Ramos (cell line): ENCODE measurements around the gene TRIM61.
"Not testable (repeated sequence)": the region's sequence is repeated elsewhere in the genome, so short reads cannot be mapped to it uniquely, and the experiment has no call there.

Source experiments
- in situ Hi-C: fragments of 300-500 bp; cut with MboI; formaldehyde crosslinking; loops from one replicate; pipeline ENCODE4 v1.14.3; 2022; ENCODE audit warnings: low sequenced_read_pairs; ENCODE audit not compliant: unreplicated experiment

The TRIM61 gene

DNA sequence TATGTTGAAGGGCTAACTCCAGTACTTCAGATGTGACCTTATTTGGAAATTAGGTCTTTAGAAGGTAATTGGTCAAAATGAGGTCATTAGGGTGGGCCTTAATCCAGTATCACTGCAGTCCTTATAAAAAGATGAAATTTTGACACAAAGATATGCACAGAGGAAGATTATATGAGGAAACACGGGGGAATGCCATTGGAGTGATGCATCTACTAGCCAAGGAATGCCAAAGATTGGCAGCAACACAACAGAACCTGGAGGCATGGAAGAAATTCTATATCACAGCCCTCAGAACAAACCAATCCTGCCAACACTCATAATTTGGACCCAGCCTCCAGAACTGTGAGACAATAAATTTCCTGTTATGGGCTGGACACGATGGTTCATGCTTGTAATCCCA, 17.6 kb downstream of the TRIM61 start:
- in situ Hi-C loops: no loop called here

DNA sequence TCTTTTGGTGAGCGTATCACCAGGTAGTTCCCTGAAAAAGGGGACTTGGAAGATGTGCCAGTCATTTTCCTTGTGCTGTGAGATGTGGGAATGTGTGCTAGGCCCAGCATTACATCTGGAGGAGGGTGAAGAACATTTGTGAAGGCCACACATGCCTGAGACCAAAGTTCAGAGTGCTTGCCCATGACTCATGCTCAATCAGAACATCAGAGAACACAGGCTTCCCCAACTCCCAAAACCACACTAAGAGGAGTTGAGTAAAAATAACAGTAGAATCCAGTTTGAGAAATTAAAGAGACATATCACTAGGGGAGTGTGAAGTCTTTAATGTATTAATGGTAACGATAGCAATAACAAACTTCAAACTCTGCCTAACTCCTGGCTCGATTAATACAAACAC, 18.0 kb downstream of the TRIM61 start:
- in situ Hi-C loops: not testable (repeated sequence)

DNA sequence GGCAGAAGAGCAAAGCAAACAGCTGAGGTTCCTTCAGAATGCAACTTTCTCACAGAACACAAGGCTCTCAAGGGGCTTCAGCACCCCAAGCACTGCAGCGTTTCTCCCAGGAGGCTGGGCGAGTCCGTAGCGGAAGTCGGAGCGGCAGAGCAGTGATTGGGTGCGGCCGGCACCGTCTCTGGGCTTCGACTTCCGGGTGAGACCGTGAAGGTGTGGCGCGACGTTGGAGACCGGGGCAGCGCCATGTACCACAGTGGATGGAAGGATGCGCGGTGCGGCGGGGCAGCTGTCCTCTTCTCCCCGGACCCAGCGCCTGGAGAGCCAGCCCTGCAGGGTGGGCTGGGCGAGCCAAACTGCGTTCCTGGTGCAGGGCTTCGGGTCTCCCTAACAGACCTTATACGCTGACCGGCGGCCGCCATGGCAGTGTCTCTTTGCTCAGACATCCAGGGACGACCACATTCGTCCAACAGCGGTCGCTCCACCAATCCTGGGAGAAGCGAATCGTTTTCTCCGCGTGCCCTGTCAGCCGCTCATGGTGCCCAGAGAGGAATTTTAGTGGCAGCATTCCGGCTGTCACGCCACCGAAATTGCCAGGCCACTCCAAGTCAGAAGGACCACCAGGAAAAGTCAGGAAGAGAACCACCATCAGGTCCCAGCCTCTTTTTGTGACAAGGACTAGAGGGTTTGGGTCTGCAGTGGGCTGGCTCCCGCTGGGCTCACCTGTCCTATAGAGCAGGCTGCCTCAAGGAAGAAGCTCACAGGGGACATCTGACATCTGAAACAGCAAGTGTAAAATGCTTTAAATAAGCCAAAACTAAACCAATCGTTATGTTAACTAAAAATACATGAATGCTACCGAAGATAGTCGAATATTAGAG, 20.5 kb downstream of the TRIM61 start:
- in situ Hi-C loops: no loop called here

DNA sequence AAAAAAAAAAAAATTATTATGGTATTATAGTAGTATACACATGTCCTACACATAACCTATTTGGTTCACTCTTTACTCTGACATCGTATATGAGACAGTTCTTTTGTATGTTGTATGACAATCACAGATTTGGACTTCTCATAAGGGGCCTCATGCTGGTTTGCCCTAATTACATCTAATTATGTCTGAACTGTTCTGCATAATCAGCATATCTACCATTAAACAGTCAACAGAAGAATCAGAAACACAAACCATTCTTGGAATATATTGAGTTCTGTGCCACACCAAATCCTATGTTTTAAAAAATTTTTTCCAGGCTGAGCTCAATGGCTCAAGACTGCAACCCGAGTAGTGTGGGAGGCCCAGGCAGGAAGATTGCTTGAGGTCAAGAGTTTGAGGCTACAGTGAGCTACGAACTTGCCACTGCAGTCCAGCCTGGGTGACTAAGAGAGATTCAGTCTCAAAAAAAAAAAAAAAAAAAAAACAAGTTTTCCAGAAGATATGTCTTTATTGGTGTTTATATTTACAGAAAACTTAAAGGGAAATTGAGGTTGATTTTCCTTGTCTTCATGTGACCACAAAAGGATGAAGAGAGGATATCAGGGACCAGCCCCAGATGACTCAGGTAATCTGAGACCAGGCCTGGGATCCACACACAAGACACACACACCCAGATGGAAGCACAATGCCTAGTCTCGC, 22.2 kb downstream of the TRIM61 start:
- in situ Hi-C loops: no loop called here

DNA sequence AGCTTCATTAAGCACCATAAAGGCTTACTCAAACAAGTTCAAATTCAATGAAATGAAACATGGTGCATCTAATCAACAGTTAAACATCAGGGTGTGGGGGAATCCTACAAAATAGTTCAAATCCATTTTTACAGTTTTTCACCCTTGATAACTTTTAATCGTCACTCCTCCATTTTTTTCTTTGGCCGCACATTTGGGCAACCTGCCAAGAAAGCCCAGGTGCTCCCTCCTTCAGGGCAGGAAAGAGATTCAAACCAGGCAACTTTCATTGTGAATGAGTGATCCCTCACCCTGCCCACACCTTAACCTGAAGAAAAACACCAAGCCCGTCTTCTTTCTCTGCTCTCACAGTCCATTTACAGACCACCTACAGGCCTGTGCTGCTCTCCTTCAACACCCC, 24.9 kb downstream of the TRIM61 start:
- in situ Hi-C loops: no loop called here

DNA sequence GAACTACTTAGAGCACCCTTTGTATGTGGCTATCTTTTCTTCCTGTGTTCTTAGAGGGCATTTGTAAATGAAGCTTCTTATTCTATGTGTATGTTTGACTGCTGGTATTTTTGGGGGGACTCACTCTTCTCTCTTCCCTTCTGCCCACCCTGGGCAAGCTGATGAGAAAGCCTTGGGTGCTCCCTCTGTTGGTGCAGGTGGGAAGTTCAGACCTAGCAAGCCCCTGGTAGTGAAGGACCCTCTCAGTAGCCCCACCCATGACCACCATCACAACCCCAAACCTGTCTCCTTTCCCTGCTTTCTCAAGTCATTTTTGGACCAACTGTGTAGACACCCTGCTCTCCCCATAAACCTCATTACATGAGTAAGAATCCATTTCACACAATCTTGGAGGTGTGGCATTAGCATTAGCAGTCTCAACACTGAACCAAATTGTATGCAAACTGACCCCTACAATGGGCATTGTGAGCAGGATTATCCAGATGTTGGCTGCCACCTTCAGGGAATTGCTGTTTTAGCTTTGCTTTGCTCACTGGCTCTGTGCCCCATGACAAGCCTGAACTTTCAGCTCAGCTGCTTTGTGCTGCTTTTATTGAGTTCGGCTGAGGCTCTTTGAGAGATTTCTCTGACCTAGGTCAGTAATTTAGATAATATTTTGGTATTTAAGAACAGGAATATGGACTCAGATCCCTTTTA, 27.9 kb downstream of the TRIM61 start:
- in situ Hi-C loops: no loop called here

DNA sequence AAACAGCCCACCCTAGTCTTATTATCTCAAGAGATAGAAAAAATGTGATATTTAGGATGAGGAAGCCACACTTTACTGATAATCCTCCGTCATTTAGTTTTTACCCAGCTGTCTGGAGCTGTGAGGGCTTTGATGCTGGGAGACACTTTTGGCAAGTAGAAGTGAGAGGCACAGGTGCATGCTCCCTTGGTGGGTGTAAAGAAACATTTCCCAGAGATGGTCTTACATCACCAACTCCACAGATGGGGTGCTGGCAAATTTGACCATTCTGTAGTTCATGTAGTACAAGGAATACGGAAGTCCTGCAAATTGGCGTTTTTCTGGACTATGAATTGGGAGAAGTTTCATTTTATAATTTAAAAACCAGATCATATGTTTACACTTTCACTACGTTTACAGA, 28.5 kb downstream of the TRIM61 start:
- in situ Hi-C loops: no loop called here

DNA sequence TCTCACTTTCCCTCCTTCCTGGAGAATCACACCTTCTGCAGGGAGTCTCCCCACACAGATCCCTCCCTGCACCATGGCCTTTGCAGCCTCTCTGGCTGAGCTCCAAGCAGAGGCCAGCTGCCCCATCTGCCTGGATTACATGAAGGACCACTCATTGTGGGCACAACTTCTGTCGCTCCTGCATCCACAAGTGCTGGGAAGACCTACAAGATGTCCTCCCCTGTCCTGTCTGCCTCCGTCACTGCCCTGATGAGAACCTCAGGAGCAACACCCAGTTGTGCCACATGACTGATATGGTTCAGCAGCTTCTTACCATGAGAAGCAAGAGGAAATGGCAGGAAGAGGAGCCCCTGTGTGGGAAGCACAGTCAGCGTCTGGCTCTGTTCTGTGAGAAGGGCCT, 29.5 kb downstream of the TRIM61 start:
- in situ Hi-C loops: not testable (repeated sequence)

DNA sequence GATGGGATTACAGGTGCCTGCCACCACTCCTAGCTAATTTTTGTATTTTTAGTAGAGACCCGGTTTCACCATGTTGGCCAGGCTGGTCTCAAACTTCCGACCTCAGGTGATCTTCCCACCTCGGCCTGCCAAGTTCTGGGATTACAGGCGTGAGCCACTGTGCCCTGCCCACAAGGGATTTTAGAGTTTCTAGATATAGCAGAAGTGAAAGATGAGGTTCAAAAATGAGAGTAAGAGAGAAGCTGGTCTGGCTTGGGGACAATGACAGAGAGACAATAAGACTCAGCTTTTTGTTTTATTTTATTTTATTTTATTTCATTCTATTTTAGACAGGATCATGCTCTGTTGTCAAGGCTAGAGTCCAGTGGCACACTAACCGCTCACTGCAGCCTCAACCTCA, 30.6 kb downstream of the TRIM61 start:
- in situ Hi-C loops: no loop called here

DNA sequence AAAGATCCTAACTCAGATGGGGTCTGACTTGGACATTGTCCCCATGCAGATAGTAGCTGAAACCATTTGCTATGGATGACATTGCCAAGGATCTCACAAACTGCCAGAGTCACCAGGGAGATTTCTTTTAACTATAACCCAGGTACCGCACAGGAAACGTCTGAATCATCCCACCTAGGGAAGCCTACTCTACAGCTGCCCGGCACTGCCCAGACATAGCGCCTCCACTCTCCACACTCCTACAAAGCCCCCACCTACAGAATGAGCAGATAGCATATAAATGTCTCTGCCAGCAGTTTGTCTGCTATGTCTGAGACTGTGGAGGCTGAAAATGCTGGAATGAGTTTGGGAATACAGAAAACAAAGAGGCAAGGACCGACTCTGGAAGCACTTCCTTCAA, 32.3 kb downstream of the TRIM61 start:
- in situ Hi-C loops: no loop called here

DNA sequence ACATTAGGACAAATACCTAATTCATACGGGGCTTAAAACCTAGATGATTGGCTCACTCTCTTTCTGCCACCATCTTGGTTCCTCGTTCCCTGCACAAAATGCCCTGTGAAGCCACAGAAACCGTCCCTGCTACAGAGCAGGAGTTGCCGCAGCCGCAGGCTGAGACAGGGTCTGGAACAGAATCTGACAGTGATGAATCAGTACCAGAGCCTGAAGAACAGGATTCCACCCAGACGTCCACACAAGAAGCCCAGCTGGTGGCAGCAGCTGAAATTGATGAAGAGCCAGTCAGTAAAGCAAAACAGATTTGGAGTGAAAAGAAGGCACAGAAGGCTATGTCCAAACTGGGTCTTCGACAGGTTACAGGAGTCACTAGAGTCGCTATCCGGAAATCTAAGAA, 34.3 kb downstream of the TRIM61 start:
- in situ Hi-C loops: no loop called here

DNA sequence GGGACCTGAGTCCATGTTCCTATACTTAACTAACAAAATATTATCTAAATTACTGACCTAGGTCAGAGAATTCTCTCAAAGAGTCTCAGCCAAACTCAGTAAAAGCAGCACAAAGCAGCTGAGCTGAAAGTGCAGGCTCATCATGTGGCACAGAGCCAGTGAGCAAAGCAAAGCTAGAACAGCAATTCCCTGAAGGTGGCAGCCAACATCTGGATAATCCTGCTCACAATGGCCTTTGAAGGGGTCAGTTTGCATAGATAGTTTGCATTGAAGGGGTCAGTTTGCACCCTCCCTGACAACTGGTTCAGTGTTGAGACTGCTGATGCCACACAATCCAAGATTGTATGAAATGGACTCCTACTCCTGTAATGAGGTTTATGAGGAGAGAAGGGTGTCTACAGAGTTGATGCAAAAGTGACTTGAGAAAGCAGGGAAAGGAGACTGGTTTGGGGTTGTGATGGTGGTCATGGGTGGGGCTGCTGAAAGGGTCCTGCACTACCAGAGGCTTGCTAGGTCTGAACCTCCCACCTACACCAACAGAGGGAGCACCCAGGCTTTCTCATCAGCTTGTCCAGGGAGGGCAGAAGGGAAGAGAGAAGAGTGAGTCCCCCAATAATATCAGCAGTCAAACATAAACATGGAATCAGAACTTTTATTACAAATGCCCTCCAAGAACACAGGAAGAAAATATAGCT, 39.7 kb downstream of the TRIM61 start:
- in situ Hi-C loops: no loop called here

DNA sequence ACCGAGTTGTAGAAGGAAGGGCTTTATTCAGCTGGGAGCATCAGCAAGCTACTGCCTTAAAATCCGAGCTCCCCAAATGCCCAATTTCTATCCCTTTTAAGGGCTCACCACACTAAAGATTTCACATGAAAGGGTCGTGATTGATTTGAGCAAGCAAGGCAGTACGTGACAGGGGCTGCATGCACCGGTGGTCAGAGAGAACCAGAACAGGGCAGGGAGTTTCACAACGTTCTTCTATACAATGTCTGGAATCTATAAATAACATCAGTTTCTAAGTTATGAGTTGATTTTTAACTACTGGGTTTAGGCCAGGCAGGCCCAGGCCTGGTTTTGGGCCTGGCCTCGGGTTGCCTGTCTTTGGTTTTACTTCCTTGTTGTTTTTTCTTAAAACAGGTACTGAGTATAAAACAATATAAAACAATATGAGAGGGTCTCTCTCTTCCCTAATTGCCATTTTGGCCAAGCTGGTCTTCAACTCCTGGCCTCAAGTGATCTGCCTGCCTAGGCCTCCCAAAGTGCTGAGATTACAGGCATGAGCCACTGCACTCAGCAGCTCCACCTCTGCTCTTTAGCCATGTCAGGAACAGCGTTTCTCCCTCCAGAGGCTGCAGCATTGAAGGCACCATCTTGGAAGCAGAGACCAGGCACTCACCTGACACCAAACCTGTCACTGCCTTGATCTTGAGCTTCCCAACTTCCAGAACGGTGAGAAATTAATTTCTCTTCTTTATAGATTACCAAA, 41.4 kb downstream of the TRIM61 start:
- in situ Hi-C loops: not testable (repeated sequence)

DNA sequence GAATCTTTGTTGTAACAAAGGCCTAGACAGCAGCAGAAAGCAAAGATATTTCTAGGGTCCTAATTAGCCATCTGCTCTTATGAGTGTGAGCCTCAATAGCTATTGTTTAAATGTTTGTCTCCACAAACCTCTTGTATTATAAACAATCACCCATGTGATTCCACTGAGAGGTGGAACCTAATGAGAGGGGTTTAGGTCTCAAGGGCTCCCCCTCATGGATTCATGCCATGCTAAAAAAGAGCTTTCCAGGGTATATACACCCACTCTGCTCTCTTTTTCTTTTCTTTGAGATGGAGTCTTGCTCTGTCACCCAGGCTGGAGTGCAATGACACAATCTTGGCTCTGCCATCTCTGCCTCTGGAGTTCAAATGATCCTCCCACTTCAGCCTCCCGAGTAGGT, 42.1 kb downstream of the TRIM61 start:
- in situ Hi-C loops: no loop called here

DNA sequence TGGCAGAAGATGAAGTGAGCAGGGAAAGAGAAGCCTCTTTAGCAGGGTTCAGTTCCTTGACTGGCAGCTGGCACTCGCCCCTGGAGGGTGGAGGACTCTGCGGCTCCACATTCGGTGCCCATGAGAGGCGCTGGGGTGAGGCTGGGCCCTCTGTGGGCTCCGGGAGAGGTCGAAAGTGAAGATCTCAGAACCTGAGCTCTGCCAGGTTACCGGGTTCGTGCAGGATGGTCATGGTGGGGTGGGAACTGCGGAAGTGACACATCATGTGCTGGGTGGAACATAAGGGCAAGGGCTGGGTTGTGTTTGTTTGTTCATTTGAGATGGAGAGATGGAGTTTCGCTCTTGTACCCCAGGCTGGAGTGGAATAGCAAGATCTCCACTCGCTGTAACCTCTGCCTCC, 44.2 kb downstream of the TRIM61 start:
- in situ Hi-C loops: no loop called here

DNA sequence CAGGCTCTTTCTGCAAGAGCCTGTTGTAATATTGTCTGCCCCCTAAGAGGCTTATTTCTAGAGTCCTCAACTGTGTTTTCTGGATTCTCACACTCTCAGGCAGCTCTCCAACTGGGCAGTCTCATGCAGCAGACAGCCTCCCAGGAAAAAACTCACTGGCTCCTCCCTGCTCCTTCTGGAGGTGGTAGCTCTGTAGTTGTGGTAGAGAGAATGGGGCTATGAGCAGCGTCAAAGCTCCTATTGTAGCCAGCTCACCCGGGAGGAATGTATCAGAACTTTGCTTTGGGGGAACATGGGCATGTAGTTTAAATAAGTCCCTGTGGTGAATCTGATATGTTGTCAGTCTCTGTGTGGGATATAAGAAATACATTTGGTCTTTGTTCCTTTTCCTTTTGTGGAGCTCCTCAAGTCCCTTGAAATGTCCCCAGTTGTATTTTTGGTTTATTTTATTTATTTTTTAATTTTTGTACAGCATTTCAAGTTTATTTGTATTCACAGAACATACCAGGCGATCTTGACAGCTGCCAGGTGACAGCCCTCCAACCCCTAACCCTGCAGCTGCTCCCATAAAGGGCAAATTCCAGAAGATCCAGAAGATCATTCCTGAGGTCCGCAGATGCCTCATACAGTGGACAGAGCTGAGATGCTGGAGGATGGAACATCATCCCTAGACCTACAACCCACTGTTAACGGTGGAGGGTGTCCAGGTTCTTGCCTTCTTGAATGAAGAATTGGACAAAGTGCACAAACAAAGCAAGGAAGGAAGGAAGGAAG, 45.7 kb downstream of the TRIM61 start:
- in situ Hi-C loops: no loop called here

DNA sequence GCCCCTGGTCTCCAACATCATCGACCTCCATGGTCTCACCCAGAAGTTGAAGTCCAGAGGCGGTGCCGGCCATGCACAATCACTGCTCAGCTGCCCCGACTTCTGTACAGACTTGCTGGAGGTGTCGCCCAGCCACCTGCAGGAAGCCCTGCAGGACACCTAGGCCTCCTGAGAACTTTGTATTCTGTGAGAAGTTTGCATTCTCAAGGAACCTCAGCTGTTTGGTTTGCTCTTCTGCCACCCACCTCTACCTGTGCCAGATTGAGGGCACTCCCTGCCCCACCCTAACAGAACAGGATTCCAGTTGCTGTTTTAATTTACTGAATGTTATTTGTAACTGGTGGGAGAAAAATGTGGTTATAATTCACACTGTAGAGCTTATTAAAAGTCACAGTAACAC, 46.8 kb downstream of the TRIM61 start:
- in situ Hi-C loops: no loop called here

DNA sequence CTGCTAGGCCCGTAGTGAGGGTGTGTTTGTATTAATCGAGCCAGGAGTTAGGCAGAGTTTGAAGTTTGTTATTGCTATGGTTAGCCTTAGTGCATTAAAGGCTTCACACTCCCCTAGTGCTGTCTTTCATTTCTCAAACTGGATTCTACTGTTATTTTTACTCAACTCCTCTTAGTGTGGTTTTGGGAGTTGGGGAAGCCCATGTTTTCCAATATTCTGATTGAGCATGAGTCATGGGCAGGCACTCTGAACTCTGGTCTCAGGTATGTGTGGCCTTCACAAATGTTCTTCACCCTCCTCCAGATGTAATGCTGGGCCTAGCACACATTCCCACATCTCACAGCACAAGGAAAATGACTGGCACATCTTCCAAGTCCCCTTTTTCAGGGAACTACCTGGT, 50.4 kb downstream of the TRIM61 start:
- in situ Hi-C loops: not testable (repeated sequence)

DNA sequence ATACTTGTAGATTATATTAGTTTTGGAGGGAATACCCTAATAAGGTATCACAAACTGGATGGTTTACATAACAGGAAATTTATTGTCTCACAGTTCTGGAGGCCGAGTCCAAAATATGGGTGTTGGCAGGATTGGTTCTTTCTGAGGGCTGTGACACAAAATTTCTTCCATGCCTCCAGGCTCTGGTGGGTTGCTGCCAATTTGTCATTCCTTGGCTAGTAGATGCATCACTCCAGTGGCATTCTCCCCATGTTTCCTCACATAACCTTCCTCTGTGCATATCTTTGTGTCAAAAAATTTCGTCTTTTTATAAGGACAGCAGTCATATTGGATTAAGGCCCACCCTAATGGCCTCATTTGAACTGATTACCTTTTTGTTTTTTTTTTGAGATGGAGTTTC, 51.2 kb downstream of the TRIM61 start:
- in situ Hi-C loops: no loop called here
